Keratinocyte (primary cell): ENCODE data around the gene HOMER1. TPM values are rescaled to one million over a fixed set of nuclear protein-coding genes. Genes with fewer than 3 reads are reported as not detected.

Source experiments
- DNase-seq: peaks from one replicate; pipeline ENCODE4 v3.0.0-alpha.2; 2011; ENCODE audit warnings: low read depth, missing footprints, low spot score
- FAIRE-seq: peaks from 2 replicates; lab custom pipeline; 2011; peaks lifted over from hg19 to GRCh38; lab: Jason Lieb, UNC
- H2AFZ ChIP-seq: 2 replicates; pipeline ENCODE4 v1.6.0; 2012; ENCODE audit warnings: low read length, control low read depth, inconsistent platforms; ENCODE audit not compliant: control insufficient read depth
- H3K27ac ChIP-seq: 2 replicates; pipeline ENCODE4 v1.5.1; 2011; ENCODE audit warnings: low read length; ENCODE audit not compliant: control insufficient read depth, insufficient read depth
- H3K27me3 ChIP-seq: 3 replicates; pipeline ENCODE4 v1.6.0; 2011; ENCODE audit warnings: low read length; ENCODE audit not compliant: control insufficient read depth, insufficient read depth; ENCODE audit errors: extremely low read depth
- H3K36me3 ChIP-seq, 2 experiments: 2 replicates in 1 of 2; 3 replicates in 1 of 2; pipeline ENCODE4 v1.5.1; 2011; ENCODE audit warnings: low read length in 2 of 2, mild to moderate bottlenecking in 1 of 2; ENCODE audit not compliant: control insufficient read depth in 2 of 2, insufficient read depth in 2 of 2; ENCODE audit errors: extremely low read depth in 1 of 2
- H3K4me1 ChIP-seq: 3 replicates; pipeline ENCODE4 v1.5.1; 2011; ENCODE audit warnings: low read length; ENCODE audit not compliant: control insufficient read depth, insufficient read depth; ENCODE audit errors: extremely low read depth
- H3K4me2 ChIP-seq: 3 replicates; pipeline ENCODE4 v1.6.0; 2011; ENCODE audit warnings: low read depth, low read length; ENCODE audit not compliant: control insufficient read depth, insufficient read depth; ENCODE audit errors: extremely low read depth
- H3K4me3 ChIP-seq, 3 experiments: fragments of 200-600 bp in 1 of 3; sonication (generic) in 1 of 3; 2 replicates in 2 of 3; 3 replicates in 1 of 3; pipeline ENCODE4 v1.5.1; 2011 to 2016; ENCODE audit warnings: low read length in 3 of 3, mild to moderate bottlenecking in 3 of 3, control low read depth in 2 of 3, inconsistent platforms in 1 of 3, low read depth in 1 of 3, mixed read lengths in 1 of 3, mixed run types in 1 of 3, moderate library complexity in 1 of 3; ENCODE audit not compliant: control insufficient read depth in 2 of 3, insufficient read depth in 2 of 3; ENCODE audit errors: extremely low read depth in 1 of 3
- H3K79me2 ChIP-seq: 2 replicates; pipeline ENCODE4 v1.6.0; 2012; ENCODE audit warnings: low read length; ENCODE audit not compliant: control insufficient read depth, insufficient read depth
- H3K9ac ChIP-seq: 3 replicates; pipeline ENCODE4 v1.6.0; 2011; ENCODE audit warnings: low read length; ENCODE audit not compliant: control insufficient read depth, insufficient read depth; ENCODE audit errors: extremely low read depth
- H3K9me1 ChIP-seq: 3 replicates; pipeline ENCODE4 v1.6.0; 2011; ENCODE audit warnings: low read length; ENCODE audit not compliant: control insufficient read depth, insufficient read depth; ENCODE audit errors: extremely low read depth
- H3K9me3 ChIP-seq: 2 replicates; pipeline ENCODE4 v1.5.1; 2012; ENCODE audit warnings: low read depth, low read length; ENCODE audit not compliant: control insufficient read depth
- H4K20me1 ChIP-seq: 3 replicates; pipeline ENCODE4 v1.6.0; 2011; ENCODE audit warnings: low read length; ENCODE audit not compliant: control insufficient read depth, insufficient read depth; ENCODE audit errors: extremely low read depth
- CTCF ChIP-seq, 3 experiments: IDR thresholded peaks in 1 of 3; conservative IDR thresholded peaks in 1 of 3; optimal IDR thresholded peaks in 1 of 3; 2 replicates in 2 of 3; 3 replicates in 1 of 3; pipeline versions ENCODE3 to v1.5.1; 2011; ENCODE audit warnings: low read length in 3 of 3, mild to moderate bottlenecking in 3 of 3, moderate library complexity in 2 of 3, control low read depth in 1 of 3, inconsistent platforms in 1 of 3; ENCODE audit not compliant: insufficient read depth in 2 of 3; ENCODE audit errors: extremely low read depth in 1 of 3
- EZH2 ChIP-seq: IDR thresholded peaks from one replicate; pipeline ENCODE4 v1.6.1; 2012; ENCODE audit warnings: inconsistent platforms, mild to moderate bottlenecking, low read length, moderate library complexity
- dilution Hi-C: fragments of 300-500 bp; cut with MboI; formaldehyde crosslinking; loops from one replicate; pipeline ENCODE4 v1.7.0; 2020; ENCODE audit warnings: low sequenced_read_pairs; ENCODE audit not compliant: extremely low pct_ligation_motif_present
- polyA plus RNA-seq, 5 experiments: library from polyadenylated mRNA; depleted of rRNA in 3 of 5; stranded (reverse) in 3 of 5; stranded (forward) in 1 of 5; unstranded in 1 of 5; fragments of >200 nt; gene quantifications; 1 replicate in 1 of 5; 2 replicates in 3 of 5; 3 replicates in 1 of 5; pipeline versions ENCODE4 v1.2.1 to v1.2.3, GENCODE V29; 2011 to 2012; ENCODE audit warnings: missing spikeins in 2 of 5, low read depth in 1 of 5, low replicate concordance in 1 of 5

The HOMER1 gene
- polyA plus RNA-seq, 1 donor (not counting 4 experiments of a cell fraction or from before 2014, with no cell fraction given) = 6.5 TPM

- Histone ChIP-seq H3K9me3 (no peaks in the 10 kb centered on the region), H3K9me1 (no peaks in the 10 kb centered on the region), H4K20me1 (no peaks in the 10 kb centered on the region), H3K36me3 (no peaks in the 10 kb centered on the region), H2AFZ (no peak overlapping the region), H3K79me2 (no peaks in the 10 kb centered on the region), H3K27ac (no peak overlapping the region), H3K4me1 (no peaks in the 10 kb centered on the region), H3K9ac (no peak overlapping the region), H3K27me3 (no peaks in the 10 kb centered on the region), H3K4me3 (no peak overlapping the region), H3K4me2 (no peak overlapping the region)
- TF ChIP-seq CTCF (optimal IDR thresholded peaks at IDR 0.05 in 1 of 3, IDR thresholded peaks at IDR 0.05 in 1 of 3, conservative IDR thresholded peaks at IDR 0.05 in 1 of 3; ENCODE audit: extremely low read depth in 1 of 3, insufficient read depth in 2 of 3, low read length in 3 of 3) = no peak
- TF ChIP-seq EZH2 = no peak
- DNase-seq (no peak), FAIRE-seq (no peak)
- dilution Hi-C loops = no loop called here
These were observed 38.8 kb downstream of the HOMER1 start for GRCh38 chr5:79475152-79475466.

GRCh38 chr5:79474367-79475151 is 39.4 kb downstream of the HOMER1 start:
- H3K79me2 ChIP-seq = no peaks in the 10 kb centered on the region
- H4K20me1 ChIP-seq = no peaks in the 10 kb centered on the region
- FAIRE-seq = no peak

More at GRCh38 chr5:79474367-79475151, 39.4 kb downstream of the HOMER1 start:
- Histone ChIP-seq H3K4me3 (no peak overlapping the region), H3K27ac (no peak overlapping the region), H3K4me2 (no peak overlapping the region), H3K9ac (no peak overlapping the region), H3K9me3 (no peaks in the 10 kb centered on the region), H3K4me1 (no peaks in the 10 kb centered on the region), H3K9me1 (no peaks in the 10 kb centered on the region), H3K36me3 (no peaks in the 10 kb centered on the region), H3K27me3 (no peaks in the 10 kb centered on the region), H2AFZ (no peak overlapping the region)
- no peak for DNase-seq
- TF ChIP-seq EZH2 = no peak
- no peak for TF ChIP-seq CTCF (optimal IDR thresholded peaks at IDR 0.05 in 1 of 3, IDR thresholded peaks at IDR 0.05 in 1 of 3, conservative IDR thresholded peaks at IDR 0.05 in 1 of 3; ENCODE audit: extremely low read depth in 1 of 3, insufficient read depth in 2 of 3, low read length in 3 of 3)
- dilution Hi-C loops = no loop called here
